HEK293 (cell line): ENCODE results near the gene CLCN3.

Experiments used
- BCL6B ChIP-seq: fragments of 450-650 bp; formaldehyde crosslinking; IDR thresholded peaks from 2 replicates; pipeline ENCODE4 v1.5.1; 2017; ENCODE audit warnings: missing biosample characterization, missing genetic modification characterization
- GLIS2 ChIP-seq: fragments of 450-650 bp; formaldehyde crosslinking; IDR thresholded peaks from 2 replicates; pipeline ENCODE4 v1.5.1; 2016; ENCODE audit warnings: missing biosample characterization, missing genetic modification characterization
- MYNN ChIP-seq: fragments of 450-650 bp; formaldehyde crosslinking; IDR thresholded peaks from 2 replicates; pipeline ENCODE4 v1.5.1; 2016; ENCODE audit warnings: missing biosample characterization, missing genetic modification characterization, borderline replicate concordance
- MZF1 ChIP-seq: fragments of 450-650 bp; formaldehyde crosslinking; IDR thresholded peaks from 2 replicates; pipeline ENCODE4 v1.5.1; 2017; ENCODE audit warnings: missing biosample characterization, missing genetic modification characterization, borderline replicate concordance
- OSR2 ChIP-seq: fragments of 450-650 bp; formaldehyde crosslinking; IDR thresholded peaks from 2 replicates; pipeline ENCODE4 v1.5.1; 2016; ENCODE audit warnings: missing biosample characterization, missing genetic modification characterization
- SP7 ChIP-seq: fragments of 450-650 bp; formaldehyde crosslinking; IDR thresholded peaks from 2 replicates; pipeline ENCODE4 v1.5.1; 2016; ENCODE audit warnings: missing biosample characterization, missing genetic modification characterization
- TCF7L2 ChIP-seq: IDR thresholded peaks from 2 replicates; pipeline ENCODE4 v1.6.1; 2011; ENCODE audit warnings: low read depth, mild to moderate bottlenecking, inconsistent platforms, low read length, moderate library complexity, borderline replicate concordance
- YY1 ChIP-seq: fragments of 450-650 bp; formaldehyde crosslinking; IDR thresholded peaks from 2 replicates; pipeline ENCODE4 v1.5.1; 2018; ENCODE audit warnings: missing biosample characterization, missing genetic modification characterization
- ZBTB11 ChIP-seq: fragments of 450-650 bp; formaldehyde crosslinking; conservative IDR thresholded peaks from 2 replicates; pipeline ENCODE4 v1.5.1; 2016; ENCODE audit warnings: low read depth, missing biosample characterization, missing genetic modification characterization
- ZBTB17 ChIP-seq: fragments of 450-650 bp; formaldehyde crosslinking; IDR thresholded peaks from 2 replicates; pipeline ENCODE4 v1.5.1; 2016; ENCODE audit warnings: missing biosample characterization, missing genetic modification characterization
- ZBTB44 ChIP-seq: fragments of 450-650 bp; IDR thresholded peaks from 2 replicates; pipeline ENCODE4 v1.5.1; 2018; ENCODE audit warnings: missing biosample characterization, mild to moderate bottlenecking, missing genetic modification characterization
- ZBTB48 ChIP-seq: fragments of 450-650 bp; formaldehyde crosslinking; IDR thresholded peaks from 2 replicates; pipeline ENCODE4 v1.5.1; 2016; ENCODE audit warnings: missing biosample characterization, missing genetic modification characterization
- ZEB2 ChIP-seq: fragments of 450-650 bp; formaldehyde crosslinking; IDR thresholded peaks from 2 replicates; pipeline ENCODE4 v1.5.1; 2016; ENCODE audit warnings: missing biosample characterization, missing genetic modification characterization
- ZFP69B ChIP-seq: fragments of 450-650 bp; formaldehyde crosslinking; IDR thresholded peaks from 2 replicates; pipeline ENCODE4 v1.5.1; 2016; ENCODE audit warnings: missing biosample characterization, missing genetic modification characterization
- ZNF341 ChIP-seq: fragments of 450-650 bp; formaldehyde crosslinking; IDR thresholded peaks from 2 replicates; pipeline ENCODE4; 2016; ENCODE audit warnings: low read depth, missing biosample characterization, missing genetic modification characterization
- ZNF366 ChIP-seq: fragments of 450-650 bp; formaldehyde crosslinking; conservative IDR thresholded peaks from 2 replicates; pipeline ENCODE4 v1.5.1; 2016; ENCODE audit warnings: missing biosample characterization, missing genetic modification characterization
- ZNF548 ChIP-seq: fragments of 450-650 bp; formaldehyde crosslinking; IDR thresholded peaks from 2 replicates; pipeline ENCODE4 v1.5.1; 2016; ENCODE audit warnings: missing biosample characterization, missing genetic modification characterization
- ZNF600 ChIP-seq: fragments of 450-650 bp; formaldehyde crosslinking; IDR thresholded peaks from 2 replicates; pipeline ENCODE4 v1.5.1; 2016; ENCODE audit warnings: missing biosample characterization, missing genetic modification characterization
- ZNF624 ChIP-seq: fragments of 450-650 bp; formaldehyde crosslinking; IDR thresholded peaks from 2 replicates; pipeline ENCODE4 v1.5.1; 2017; ENCODE audit warnings: missing biosample characterization, missing genetic modification characterization
- ZNF629 ChIP-seq: fragments of 450-650 bp; formaldehyde crosslinking; IDR thresholded peaks from 2 replicates; pipeline ENCODE4 v1.5.1; 2017; ENCODE audit warnings: missing biosample characterization, missing genetic modification characterization
- ZNF791 ChIP-seq: fragments of 450-650 bp; formaldehyde crosslinking; IDR thresholded peaks from 2 replicates; pipeline ENCODE4 v1.5.1; 2016; ENCODE audit warnings: missing biosample characterization, missing genetic modification characterization
- TF ChIP-seq, protein P1 (sequence below): fragments of 450-650 bp; formaldehyde crosslinking; IDR thresholded peaks from 2 replicates; pipeline ENCODE4 v1.5.1; 2016; ENCODE audit warnings: missing biosample characterization, missing genetic modification characterization
- TF ChIP-seq, protein P2 (sequence below): fragments of 450-650 bp; formaldehyde crosslinking; IDR thresholded peaks from 2 replicates; pipeline ENCODE4 v1.5.1; 2016; ENCODE audit warnings: missing biosample characterization, missing genetic modification characterization, low read depth
- TF ChIP-seq, protein P3 (sequence below): fragments of 450-650 bp; formaldehyde crosslinking; IDR thresholded peaks from 2 replicates; pipeline ENCODE4 v1.5.1; 2017; ENCODE audit warnings: missing biosample characterization, missing genetic modification characterization

The CLCN3 gene

DNA sequence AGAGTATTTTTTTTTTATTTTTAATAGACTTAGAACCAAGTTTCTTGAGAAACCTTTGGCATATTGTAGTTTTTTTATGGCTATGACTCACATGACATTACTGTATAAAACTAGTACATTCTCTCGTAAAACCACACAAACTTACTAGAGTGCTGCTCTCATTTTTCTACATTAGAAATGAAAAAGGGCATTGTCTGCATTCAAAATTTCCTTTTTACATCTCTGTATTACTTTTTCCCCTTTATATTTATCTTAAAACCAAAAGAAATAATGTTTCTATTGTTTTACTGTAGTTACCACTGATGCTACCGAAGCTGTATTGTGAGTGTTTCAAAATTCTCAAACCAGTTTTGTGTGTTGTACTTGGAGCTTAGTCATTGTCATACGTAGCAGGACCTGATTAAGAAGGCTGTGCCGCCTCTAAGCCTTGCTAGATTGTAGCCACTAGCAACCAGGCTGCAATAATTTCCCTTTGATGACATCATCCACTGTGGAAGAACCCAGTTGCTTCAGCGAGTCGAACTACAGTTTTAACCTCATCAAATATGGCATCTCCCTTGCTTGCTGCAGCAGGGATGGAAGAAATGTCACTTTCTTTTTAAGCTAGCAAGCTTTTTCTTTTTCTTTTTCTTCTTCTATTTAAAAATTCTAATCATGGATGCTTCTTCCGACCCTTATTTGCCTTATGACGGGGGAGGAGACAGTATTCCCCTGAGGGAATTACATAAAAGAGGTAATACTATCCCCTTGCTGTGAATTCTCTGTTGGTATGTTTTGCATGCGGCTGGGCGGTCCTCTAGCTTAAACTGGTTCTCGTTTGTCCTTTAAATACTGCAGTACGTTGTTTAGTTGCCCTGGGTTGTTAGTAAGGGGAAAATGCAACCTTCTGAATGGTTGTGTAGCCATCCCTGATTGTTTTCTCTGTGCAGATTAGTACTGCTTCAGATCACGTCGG lies 39.6 kb downstream of the CLCN3 start (continued):
- TF ChIP-seq BCL6B (tag by site-specific recombination) (peak; percentile 41; the same call in 1 of the 2 replicates), ZNF629 (tag by site-specific recombination) (peak; percentile 97), TCF7L2 (peak; percentile 16), ZBTB48 (tag by site-specific recombination) (peak; percentile 88), OSR2 (tag by site-specific recombination) (0 out of 2 replicates have a peak, but pooled peaks have one; percentile 35), ZNF624 (tag by site-specific recombination) (no peak), ZBTB17 (peak; percentile 88), ZNF791 (tag by site-specific recombination) (no peak), GLIS2 (tag by site-specific recombination) (no peak), MZF1 (0 out of 2 replicates have a peak, but pooled peaks have one; percentile 34), SP7 (tag by site-specific recombination) (peak; percentile 75), ZNF548 (no peak), MYNN (no peak), ZFP69B (tag by site-specific recombination) (peak; percentile 54), ZBTB11 (no peak), ZNF600 (tag by site-specific recombination) (peak; percentile 44; the same call in 1 of the 2 replicates), ZNF366 (tag by site-specific recombination) (peak; percentile 36; the same call in 1 of the 2 replicates), ZNF341 (tag by site-specific recombination) (peak; percentile 53), YY1 (tag by site-specific recombination) (0 out of 2 replicates have a peak, but pooled peaks have one; percentile 44), ZEB2 (0 out of 2 replicates have a peak, but pooled peaks have one; percentile 61), ZBTB44 (tag by site-specific recombination) (peak; percentile 83)
- TF ChIP-seq, protein P1, sequence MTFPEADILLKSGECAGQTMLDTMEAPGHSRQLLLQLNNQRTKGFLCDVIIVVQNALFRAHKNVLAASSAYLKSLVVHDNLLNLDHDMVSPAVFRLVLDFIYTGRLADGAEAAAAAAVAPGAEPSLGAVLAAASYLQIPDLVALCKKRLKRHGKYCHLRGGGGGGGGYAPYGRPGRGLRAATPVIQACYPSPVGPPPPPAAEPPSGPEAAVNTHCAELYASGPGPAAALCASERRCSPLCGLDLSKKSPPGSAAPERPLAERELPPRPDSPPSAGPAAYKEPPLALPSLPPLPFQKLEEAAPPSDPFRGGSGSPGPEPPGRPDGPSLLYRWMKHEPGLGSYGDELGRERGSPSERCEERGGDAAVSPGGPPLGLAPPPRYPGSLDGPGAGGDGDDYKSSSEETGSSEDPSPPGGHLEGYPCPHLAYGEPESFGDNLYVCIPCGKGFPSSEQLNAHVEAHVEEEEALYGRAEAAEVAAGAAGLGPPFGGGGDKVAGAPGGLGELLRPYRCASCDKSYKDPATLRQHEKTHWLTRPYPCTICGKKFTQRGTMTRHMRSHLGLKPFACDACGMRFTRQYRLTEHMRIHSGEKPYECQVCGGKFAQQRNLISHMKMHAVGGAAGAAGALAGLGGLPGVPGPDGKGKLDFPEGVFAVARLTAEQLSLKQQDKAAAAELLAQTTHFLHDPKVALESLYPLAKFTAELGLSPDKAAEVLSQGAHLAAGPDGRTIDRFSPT: peak; percentile 47; the same call in 1 of the 2 replicates
- TF ChIP-seq, protein P2, sequence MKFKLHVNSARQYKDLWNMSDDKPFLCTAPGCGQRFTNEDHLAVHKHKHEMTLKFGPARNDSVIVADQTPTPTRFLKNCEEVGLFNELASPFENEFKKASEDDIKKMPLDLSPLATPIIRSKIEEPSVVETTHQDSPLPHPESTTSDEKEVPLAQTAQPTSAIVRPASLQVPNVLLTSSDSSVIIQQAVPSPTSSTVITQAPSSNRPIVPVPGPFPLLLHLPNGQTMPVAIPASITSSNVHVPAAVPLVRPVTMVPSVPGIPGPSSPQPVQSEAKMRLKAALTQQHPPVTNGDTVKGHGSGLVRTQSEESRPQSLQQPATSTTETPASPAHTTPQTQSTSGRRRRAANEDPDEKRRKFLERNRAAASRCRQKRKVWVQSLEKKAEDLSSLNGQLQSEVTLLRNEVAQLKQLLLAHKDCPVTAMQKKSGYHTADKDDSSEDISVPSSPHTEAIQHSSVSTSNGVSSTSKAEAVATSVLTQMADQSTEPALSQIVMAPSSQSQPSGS (tag by site-specific recombination): peak; percentile 99
- TF ChIP-seq, protein P3, sequence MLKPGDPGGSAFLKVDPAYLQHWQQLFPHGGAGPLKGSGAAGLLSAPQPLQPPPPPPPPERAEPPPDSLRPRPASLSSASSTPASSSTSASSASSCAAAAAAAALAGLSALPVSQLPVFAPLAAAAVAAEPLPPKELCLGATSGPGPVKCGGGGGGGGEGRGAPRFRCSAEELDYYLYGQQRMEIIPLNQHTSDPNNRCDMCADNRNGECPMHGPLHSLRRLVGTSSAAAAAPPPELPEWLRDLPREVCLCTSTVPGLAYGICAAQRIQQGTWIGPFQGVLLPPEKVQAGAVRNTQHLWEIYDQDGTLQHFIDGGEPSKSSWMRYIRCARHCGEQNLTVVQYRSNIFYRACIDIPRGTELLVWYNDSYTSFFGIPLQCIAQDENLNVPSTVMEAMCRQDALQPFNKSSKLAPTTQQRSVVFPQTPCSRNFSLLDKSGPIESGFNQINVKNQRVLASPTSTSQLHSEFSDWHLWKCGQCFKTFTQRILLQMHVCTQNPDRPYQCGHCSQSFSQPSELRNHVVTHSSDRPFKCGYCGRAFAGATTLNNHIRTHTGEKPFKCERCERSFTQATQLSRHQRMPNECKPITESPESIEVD (tag by site-specific recombination): peak; percentile 96
